ENCODE measurements around the gene PRM3.

Gene PRM3

DNA sequence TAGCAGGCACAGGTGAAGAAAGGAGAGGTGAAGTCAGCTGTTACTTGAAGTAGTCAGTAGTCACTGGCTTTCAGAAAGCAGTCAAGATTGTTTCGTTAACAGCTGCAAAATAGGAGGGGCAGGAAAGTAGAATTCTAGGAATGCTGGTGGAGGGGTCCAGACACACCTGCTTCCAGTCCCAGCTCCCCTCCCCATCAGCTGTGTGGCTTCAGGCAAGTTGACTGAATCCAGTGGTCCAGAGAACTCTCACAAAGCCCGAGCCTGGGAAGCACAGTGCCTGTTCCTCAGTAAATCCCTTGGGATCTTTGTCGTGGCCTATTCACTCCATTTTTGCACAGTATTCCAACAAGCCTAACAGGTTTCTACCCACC, 12.8 kb downstream of the PRM3 start:
- Histone ChIP-seq H3K27me3 (ENCODE audit: insufficient read depth, low read length) (peaks cover 7% of the 10 kb centered on the region; the same call in 1 of the 2 replicates), H3K9ac (ENCODE audit: low read depth, low read length) (no peak overlapping the region), H3K36me3 (ENCODE audit: insufficient read depth, low read depth, low read length) (no peaks in the 10 kb centered on the region), H3K4me1 (ENCODE audit: insufficient read depth, low read length) (peaks cover 5% of the 10 kb centered on the region; the same call in 1 of the 2 replicates), H3K4me3 (ENCODE audit: low read length) (no peak overlapping the region), H3K27ac (ENCODE audit: low read length) (no peak overlapping the region), H3K9me3 (ENCODE audit: insufficient read depth, low read depth, low read length) (no peaks in the 10 kb centered on the region)

DNA sequence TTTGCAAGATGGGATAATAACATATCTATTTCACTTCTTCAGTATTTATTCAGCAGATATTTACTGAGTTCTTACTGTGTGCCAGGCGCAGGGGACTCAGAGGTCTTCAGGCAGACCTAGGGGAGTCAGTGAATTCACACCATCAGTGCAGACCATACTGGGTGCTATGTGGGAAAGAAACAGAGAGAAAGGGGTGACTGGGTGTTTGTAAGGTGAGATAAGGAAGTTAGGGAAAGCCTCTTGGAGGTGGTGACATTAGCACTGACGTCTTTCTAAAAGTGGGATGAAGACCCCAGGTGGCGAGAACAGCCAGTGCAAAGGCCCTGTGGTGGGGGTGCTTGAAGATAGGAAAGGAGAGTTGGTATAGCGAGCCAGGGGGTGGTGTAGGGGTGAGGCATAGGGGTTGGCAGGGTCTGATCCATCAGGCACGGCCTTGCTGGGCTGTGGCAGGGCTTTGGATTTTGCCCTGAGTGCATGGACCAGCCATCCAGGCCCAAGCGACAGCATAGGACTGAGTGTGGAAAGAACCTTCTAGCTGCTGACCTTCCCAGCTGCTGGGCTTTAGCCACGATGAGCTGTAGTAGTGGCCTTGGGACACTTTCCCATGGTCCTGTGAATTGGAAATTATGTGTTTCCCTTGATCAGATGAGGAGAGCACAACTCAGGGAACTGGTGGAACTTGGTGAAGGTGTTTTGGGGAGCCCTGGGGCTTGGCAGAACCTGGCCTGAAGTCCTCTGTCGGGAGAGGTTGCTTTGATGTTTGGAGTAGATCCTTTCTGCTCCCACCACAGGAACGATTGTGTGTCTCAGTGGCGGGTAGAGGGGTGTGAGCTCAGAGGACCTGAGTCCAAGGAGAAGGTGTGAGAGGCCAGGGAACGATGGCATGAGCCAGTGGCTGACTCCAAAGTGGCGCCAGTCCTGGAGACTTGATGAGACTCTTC, 13.5 kb downstream of the PRM3 start:
- Histone ChIP-seq H3K9ac (ENCODE audit: low read depth, low read length) (no peak overlapping the region), H3K27me3 (ENCODE audit: insufficient read depth, low read length) (peaks cover 7% of the 10 kb centered on the region; the same call in 1 of the 2 replicates), H3K4me1 (ENCODE audit: insufficient read depth, low read length) (peaks cover 5% of the 10 kb centered on the region; the same call in 1 of the 2 replicates), H3K4me3 (ENCODE audit: low read length) (no peak overlapping the region), H3K27ac (ENCODE audit: low read length) (no peak overlapping the region), H3K9me3 (ENCODE audit: insufficient read depth, low read depth, low read length) (no peaks in the 10 kb centered on the region), H3K36me3 (ENCODE audit: insufficient read depth, low read depth, low read length) (no peaks in the 10 kb centered on the region)

DNA sequence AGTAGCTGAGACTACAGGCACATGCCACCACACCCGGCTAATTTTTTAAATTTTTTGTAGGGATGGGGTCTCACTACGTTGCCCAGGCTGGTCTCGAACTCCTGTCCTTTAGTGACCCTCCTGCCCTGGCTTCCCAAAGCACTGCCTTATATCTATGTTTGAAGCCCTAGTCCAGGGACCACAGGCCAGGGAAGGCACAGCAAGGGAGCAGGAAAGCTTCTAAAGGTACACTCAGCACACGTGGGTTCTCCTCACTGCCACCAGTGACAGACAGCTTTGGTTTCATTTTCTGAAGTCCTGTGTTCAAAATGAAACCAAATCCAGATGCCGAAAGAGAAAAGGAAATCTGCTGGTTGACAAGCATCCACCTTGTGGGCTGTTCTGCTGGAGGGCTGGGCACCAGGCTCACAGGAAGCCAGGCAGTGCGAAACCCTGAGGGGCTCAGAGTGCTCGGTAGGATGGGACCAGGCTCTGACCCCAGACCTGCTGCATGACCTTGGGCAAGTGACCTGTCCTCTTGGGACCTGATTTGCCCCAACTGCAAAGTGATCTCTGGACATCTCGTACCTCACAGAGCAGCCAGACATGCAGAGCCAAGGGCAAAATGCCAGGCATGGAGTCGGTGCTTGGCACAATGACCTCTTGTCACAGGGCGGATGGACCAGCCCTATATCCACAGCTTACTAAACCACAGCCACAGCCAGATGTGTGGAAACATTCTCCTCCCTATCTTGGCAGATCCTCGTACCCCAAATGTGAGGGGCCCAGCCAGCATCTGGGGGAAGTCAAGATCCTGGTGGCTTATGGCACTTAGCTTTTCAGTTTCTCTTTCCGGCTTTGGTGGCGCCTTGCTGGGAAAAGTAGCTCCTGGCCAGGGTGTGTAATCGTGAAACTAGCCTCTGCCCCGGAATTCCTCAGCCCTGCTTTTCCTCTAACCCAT, 14.6 kb downstream of the PRM3 start:
- no peak overlapping the region for H3K9ac ChIP-seq (ENCODE audit: low read depth, low read length)

DNA sequence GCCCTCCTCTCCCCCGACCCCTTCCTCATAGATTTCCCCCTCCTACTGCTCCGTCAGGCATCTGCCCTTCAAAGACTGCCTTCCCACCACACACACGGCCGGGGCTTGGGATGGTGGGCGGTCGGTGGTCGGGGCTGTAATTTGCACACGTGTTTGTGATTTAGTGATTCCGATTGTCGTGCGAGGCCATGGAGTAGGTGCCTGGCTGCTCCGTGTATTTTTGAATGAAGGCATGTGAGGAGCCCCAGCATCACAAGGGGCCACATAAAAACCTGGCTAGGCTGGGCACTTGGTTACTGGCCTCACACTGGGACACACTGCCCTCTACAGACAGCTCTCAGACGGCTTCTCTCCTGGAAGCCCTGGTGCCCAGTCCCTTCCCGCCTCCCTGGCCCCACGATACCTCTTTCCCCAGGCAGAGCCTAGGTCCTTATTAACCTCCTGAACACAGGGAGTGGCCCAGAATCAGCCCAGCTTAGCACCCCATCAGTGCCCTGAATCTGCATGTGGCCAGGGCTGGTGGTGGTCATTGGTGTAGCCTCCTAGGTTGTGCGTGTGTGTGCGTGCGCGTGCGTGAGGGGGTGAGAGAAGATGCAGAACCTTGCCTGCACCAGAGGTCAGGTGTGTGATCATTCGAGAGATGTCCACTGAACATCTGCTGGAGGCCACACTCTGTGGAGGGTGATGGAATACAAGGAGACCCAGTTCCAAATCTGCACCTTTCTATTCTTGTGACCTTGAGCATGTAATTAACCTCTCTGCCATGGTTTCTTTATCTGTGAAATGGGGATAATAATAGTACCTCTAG, 16.1 kb downstream of the PRM3 start:
- Histone ChIP-seq H3K4me3 (ENCODE audit: low read length) (peak overlapping the region; percentile 81), H3K27ac (ENCODE audit: low read length) (no peak overlapping the region), H3K36me3 (ENCODE audit: insufficient read depth, low read depth, low read length) (peaks cover 17% of the 10 kb centered on the region), H3K27me3 (ENCODE audit: insufficient read depth, low read length) (peaks cover 12% of the 10 kb centered on the region; the same call in 1 of the 2 replicates), H3K4me1 (ENCODE audit: insufficient read depth, low read length) (peaks cover 8% of the 10 kb centered on the region; the same call in 1 of the 2 replicates), H3K9me3 (ENCODE audit: insufficient read depth, low read depth, low read length) (no peaks in the 10 kb centered on the region), H3K9ac (ENCODE audit: low read depth, low read length) (peak overlapping the region; percentile 68; the same call in 1 of the 2 replicates)

More for the DNA sequence above, 14.6 kb downstream of the PRM3 start:
- Histone ChIP-seq H3K36me3 (ENCODE audit: insufficient read depth, low read depth, low read length) (peaks cover 2% of the 10 kb centered on the region), H3K4me1 (ENCODE audit: insufficient read depth, low read length) (peaks cover 7% of the 10 kb centered on the region; the same call in 1 of the 2 replicates), H3K27ac (ENCODE audit: low read length) (no peak overlapping the region), H3K9me3 (ENCODE audit: insufficient read depth, low read depth, low read length) (no peaks in the 10 kb centered on the region), H3K4me3 (ENCODE audit: low read length) (no peak overlapping the region), H3K27me3 (ENCODE audit: insufficient read depth, low read length) (peaks cover 12% of the 10 kb centered on the region; the same call in 1 of the 2 replicates)

DNA sequence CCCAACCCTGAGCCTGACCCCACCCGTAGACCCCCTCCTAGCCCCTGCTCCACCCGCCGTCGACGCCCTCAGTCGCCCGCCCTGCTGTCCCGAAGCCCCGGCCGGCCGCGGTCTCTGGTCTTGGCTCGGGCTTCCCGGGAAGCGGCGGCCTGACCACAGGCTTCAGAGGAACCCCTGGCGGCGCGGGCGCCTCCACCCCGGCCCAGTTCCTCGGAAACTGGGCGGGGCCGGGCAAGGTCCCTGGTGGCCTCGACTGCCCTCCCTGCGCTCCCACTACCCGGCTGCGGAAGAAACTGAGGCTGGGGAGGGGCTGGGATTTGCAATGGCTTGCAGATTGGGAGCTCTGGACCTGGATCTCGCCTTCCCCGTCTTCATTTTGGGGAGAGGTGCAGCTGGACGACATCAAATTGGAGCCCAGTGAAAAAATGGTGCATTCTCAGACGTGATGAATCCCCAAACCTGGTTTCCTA, 16.7 kb downstream of the PRM3 start:
- peaks cover 12% of the 10 kb centered on the region; the same call in 1 of the 2 replicates for H3K27me3 ChIP-seq (ENCODE audit: insufficient read depth, low read length)
- H3K4me1 ChIP-seq (ENCODE audit: insufficient read depth, low read length): peaks cover 8% of the 10 kb centered on the region; the same call in 1 of the 2 replicates
- peak overlapping the region; percentile 68; the same call in 1 of the 2 replicates for H3K9ac ChIP-seq (ENCODE audit: low read depth, low read length)
- peak overlapping the region; percentile 81 for H3K4me3 ChIP-seq (ENCODE audit: low read length)
- peaks cover 18% of the 10 kb centered on the region for H3K36me3 ChIP-seq (ENCODE audit: insufficient read depth, low read depth, low read length)
- no peaks in the 10 kb centered on the region for H3K9me3 ChIP-seq (ENCODE audit: insufficient read depth, low read depth, low read length)
- H3K27ac ChIP-seq (ENCODE audit: low read length): no peak overlapping the region

DNA sequence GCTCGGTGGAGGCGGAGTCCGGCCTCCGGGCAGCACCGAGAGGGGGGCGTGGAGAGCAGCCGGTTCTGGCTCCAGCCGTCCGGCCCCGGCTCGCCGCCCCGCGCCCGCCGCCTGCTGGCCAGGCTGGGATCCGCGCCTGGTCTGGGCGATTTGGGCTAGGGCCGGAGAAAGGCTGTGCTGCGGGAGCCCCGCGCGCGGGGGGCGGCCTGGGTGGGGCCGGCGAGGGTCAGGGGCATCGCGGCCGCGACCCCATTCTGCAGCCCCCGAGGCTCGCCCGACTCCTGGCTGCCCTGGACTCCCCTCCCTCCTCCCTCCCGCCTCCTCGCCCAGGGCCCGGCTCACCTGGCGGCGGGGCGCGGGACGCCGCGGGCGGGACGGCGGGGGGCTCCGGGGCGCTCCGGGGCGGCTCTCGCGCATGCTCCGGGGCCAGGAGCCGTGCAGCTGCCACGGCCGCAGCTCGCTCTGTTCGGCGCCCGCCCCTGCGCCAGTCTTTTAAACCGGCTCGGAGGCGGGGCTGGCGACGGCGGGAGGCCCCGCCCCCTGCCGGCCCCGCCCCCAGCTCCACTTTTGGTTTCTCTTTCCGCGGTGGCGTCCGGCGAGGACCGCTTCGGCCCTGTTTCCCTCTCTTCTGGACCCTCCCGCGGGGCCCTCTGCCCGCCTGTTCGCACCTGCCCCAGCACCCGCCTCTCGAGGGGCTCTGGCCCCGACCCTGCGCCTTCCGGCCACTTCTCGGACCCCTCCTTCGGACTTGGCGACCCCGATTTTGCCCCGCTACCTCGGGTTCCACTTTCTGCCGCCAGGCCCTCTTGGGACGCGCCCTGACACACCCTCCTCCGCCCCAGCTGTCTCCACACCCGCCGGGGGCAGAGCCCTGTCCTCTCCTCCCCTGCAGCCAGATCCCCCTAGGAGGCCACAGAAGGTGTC, 17.4 kb downstream of the PRM3 start, which contains the start of gene SOCS1:
Gene SOCS1 (minus strand): TSS at position 468 of the 924 bp plus-strand sequence. CDS start 726 bp downstream, outside the sequence.
- Histone ChIP-seq H3K36me3 (ENCODE audit: insufficient read depth, low read depth, low read length) (peaks cover 18% of the 10 kb centered on the region), H3K27ac (ENCODE audit: low read length) (no peak within 1 kb of the TSS), H3K9ac (ENCODE audit: low read depth, low read length) (peak within 1 kb of the TSS; percentile 71; the same call in 1 of the 2 replicates), H3K4me3 (ENCODE audit: low read length) (peak within 1 kb of the TSS; percentile 81), H3K9me3 (ENCODE audit: insufficient read depth, low read depth, low read length) (no peaks in the 10 kb centered on the region), H3K27me3 (ENCODE audit: insufficient read depth, low read length) (peaks cover 12% of the 10 kb centered on the region; the same call in 1 of the 2 replicates), H3K4me1 (ENCODE audit: insufficient read depth, low read length) (peaks cover 8% of the 10 kb centered on the region; the same call in 1 of the 2 replicates)

DNA sequence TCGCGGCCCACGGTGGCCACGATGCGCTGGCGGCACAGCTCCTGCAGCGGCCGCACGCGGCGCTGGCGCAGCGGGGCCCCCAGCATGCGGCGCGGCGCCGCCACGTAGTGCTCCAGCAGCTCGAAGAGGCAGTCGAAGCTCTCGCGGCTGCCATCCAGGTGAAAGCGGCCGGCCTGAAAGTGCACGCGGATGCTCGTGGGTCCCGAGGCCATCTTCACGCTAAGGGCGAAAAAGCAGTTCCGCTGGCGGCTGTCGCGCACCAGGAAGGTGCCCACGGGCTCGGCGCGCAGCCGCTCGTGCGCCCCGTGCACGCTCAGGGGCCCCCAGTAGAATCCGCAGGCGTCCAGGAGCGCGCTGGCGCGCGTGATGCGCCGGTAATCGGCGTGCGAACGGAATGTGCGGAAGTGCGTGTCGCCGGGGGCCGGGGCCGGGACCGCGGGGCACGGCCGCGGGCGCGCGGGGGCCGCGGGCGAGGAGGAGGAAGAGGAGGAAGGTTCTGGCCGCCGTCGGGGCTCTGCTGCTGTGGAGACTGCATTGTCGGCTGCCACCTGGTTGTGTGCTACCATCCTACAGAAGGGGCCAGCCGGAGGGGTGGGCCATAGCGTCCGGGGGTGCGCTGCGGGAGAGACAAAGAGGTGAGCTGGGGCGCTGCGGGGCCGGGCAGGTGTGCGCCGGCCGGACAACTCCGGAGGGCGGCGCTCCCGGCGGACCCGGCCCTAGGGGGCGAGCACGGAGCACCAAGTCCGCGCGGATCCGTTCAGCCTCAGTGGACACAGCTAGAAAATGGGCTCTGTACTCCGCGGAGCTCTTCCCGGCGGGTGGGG, 18.3 kb downstream of the PRM3 start:
- 0 out of 2 replicates have a peak, but pooled peaks cover 3% of the 10 kb centered on the region for H3K4me1 ChIP-seq (ENCODE audit: insufficient read depth, low read length)
- peak overlapping the region; percentile 81 for H3K4me3 ChIP-seq (ENCODE audit: low read length)
- H3K9ac ChIP-seq (ENCODE audit: low read depth, low read length): peak overlapping the region; percentile 71; the same call in 1 of the 2 replicates
- peaks cover 12% of the 10 kb centered on the region; the same call in 1 of the 2 replicates for H3K27me3 ChIP-seq (ENCODE audit: insufficient read depth, low read length)
- peaks cover 18% of the 10 kb centered on the region for H3K36me3 ChIP-seq (ENCODE audit: insufficient read depth, low read depth, low read length)
- H3K9me3 ChIP-seq (ENCODE audit: insufficient read depth, low read depth, low read length): no peaks in the 10 kb centered on the region
- no peak overlapping the region for H3K27ac ChIP-seq (ENCODE audit: low read length)

DNA sequence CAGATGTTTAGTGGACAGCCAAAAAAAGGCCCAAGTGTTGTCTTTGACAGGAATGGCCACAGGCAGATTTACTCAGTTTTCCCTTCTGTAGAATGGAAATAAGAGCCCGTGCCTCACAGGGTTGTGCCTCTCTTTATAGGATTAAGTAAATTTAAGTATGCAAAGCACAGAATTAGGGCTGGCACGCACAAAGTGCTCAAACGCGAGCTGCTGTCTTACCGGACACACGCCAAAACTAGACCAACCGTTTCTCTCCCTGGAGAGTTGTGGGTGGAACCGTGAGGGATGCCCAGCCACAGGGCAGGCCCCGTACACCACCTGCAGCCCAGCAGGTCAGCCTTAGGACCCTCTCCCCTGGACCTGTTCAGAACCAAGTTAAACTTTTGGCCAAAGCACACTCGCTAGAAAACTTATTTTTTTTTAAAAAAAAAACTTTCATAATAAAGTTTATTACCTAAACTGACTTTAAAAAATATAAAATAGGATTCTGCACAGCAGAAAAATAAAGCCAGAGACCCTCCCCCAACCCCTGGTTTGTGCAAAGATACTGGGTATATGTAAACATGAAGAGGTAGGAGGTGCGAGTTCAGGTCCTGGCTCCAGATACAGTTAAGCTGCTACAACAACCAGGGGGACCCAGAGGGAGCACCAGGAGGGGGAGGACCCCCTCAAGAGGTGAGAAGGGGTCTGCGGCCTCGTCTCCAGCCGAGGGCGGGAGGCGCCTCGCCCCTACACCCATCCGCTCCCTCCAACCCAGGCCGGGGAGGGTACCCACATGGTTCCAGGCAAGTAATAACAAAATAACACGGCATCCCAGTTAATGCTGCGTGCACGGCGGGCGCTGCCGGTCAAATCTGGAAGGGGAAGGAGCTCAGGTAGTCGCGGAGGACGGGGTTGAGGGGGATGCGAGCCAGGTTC, 19.2 kb downstream of the PRM3 start:
- Histone ChIP-seq H3K27me3 (ENCODE audit: insufficient read depth, low read length) (peaks cover 12% of the 10 kb centered on the region; the same call in 1 of the 2 replicates), H3K9ac (ENCODE audit: low read depth, low read length) (peak overlapping the region; percentile 71; the same call in 1 of the 2 replicates), H3K4me3 (ENCODE audit: low read length) (peak overlapping the region; percentile 81), H3K4me1 (ENCODE audit: insufficient read depth, low read length) (0 out of 2 replicates have a peak, but pooled peaks cover 3% of the 10 kb centered on the region), H3K27ac (ENCODE audit: low read length) (no peak overlapping the region), H3K9me3 (ENCODE audit: insufficient read depth, low read depth, low read length) (no peaks in the 10 kb centered on the region), H3K36me3 (ENCODE audit: insufficient read depth, low read depth, low read length) (peaks cover 18% of the 10 kb centered on the region)

Data from iPS-20b (cell line).